Fibroblast of skin of scalp (primary cell): Measurements from ENCODE around the gene MAPK4.

Experiments
- DNase-seq: peaks from one replicate; pipeline ENCODE4 v3.0.0-alpha.2; 2013

MAPK4 gene

DNA sequence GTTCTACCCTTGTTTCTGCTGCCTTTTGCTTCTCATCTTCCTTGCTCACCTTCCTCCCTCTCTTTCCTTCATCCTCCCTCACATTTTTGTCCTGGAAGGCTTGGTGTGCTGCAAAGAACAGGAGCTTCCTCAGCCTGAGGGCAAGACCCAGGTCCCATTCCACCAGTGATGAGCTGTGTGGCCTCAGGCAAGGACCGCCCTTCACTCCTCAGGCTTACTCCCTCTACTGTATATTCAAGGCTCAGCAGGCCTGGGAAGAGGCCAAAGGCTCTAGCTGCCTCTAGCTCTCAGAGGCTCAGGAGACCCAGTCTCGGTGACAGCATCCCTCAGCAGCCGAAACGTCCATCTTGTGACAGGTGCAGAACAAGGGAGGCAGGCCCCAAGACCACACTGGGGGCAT is 162.4 kb downstream of the MAPK4 start:
- no peak for DNase-seq

- DNase-seq, result no peak
Measured at GRCh38 chr18:50724751-50725151, 164.9 kb downstream of the MAPK4 start.

DNA sequence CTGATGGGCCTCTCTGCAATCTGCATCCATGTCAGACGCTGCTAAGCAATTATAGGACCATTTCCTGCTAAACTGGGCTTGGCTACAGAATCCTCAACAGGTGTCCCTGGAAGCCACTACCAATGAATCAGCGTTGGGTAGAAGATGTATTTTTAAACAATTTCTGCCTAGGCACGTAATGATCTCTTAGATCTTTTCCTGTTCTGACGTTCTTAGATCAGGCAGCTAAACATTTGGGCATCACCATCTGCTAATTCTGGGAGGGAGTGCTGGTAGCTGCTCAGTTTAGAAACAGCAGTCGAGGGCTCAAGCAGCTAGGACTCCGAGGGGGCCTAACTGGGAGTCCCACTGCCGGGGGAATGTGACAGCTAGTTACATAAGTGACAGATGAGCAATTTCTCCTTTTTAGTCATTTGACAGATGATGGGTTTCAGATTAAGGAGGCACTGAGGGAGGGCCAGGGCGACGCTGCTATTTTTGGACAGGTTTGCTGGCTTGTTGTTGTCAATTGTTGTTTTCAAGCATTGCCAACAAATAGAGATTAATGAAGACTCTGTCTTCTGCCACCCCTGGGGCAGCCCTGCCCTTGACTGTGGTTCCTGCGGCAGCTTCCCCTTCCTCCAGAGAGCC is 167.2 kb downstream of the MAPK4 start:
- DNase-seq, result no peak

DNA sequence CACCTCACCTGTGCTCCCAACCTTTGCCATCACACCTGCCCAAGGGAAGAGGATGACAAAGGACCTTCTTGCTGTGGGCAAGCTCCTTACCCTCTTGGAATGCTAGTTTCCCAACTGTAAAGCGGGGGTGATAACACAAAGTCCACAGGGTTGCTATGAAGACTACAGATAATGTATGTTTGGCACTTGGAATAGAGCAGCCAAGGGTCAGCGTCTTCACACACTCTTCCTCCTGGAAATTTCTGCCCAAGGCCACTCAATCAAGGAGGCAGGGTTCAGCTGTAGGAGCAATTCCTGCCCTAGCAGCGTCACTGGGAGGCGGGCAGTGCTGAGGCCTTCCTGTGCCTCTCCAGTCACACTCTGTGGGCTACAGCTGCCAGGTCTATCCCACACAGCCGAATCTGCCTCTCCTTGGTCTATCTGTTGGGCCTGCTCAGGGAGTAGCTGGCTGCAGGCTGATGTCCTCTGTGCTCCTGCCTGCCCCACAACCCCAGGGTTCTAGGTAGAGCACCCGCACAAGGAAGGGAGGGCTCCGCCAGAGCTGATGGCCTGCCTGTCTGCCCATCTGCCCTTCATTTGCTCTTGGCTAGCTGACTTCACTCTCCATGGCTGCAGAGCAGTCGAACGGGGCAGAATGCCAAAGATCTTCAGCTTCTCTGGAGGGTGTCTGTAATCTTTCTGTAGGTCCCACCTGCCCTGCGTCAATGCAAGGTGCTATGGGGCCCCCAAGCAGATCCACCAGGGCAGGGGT is 168.0 kb downstream of the MAPK4 start:
- DNase-seq, result no peak

DNA sequence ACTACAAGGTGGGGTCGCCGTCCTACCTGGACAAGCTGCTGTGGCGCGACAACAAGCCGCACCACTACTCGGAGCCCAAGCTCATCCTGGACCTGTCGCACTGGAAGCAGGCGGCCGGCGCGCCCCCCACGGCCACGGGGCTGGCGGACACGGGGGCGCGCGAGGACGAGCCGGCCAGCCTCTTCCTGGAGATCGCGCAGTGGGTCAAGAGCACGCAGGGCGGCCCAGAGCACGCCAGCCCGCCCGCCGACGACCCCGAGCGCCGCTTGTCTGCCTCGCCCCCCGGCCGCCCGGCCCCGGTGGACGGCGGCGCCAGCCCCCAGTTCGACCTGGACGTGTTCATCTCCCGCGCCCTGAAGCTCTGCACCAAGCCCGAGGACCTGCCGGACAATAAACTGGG is 169.5 kb downstream of the MAPK4 start:
- no peak for DNase-seq

- no peak for DNase-seq
Measured at GRCh38 chr18:50729986-50730385, 170.1 kb downstream of the MAPK4 start.

GRCh38 chr18:50734342-50734741 is 174.5 kb downstream of the MAPK4 start:
- no peak for DNase-seq

- DNase-seq, result no peak
Measured at GRCh38 chr18:50734886-50735285, 175.0 kb downstream of the MAPK4 start.

DNA sequence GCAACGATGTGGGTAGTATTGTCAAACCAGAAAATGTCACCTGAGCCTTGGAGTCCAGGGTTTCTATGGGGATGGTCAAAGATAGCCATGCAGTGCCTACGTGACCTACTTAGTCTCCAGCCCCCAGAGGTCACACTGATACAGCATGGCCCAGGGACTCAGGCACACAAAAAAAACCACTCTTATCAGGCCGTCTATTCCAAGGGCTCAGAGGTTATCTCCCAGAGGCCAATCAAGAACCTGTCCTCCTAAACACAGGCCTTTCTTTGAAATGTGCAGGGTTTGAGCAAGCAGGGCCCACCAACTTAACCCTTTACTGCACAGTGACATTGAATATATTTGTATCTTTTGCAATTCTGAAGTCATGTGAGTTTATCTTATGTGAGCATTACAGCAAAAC is 177.2 kb downstream of the MAPK4 start:
- no peak for DNase-seq

GRCh38 chr18:50738098-50738757 is 178.3 kb downstream of the MAPK4 start:
- no peak for DNase-seq

- DNase-seq, result no peak
Measured at GRCh38 chr18:50742952-50743351, 183.1 kb downstream of the MAPK4 start.

DNA sequence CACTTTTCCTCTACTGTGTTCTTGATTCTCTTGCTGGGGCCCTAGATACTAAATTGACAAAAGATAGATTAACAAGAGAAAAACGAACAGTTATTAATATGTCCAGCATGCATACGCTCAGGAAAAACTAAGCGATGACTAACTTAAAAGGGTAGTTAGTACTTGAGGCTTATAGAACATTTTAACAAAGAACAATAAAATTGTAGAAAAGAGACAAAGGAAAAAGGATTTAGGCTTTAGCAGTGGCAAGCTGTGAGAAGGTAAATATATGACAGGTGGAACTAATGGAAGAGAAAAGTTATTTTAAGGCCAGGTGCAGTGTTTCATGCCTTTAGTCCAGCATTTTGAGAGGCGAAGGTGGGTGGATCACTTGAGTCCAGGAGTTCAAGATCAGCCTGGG is 184.4 kb downstream of the MAPK4 start:
- no peak for DNase-seq

- no peak for DNase-seq
Measured at GRCh38 chr18:50745945-50746344, 186.1 kb downstream of the MAPK4 start.

DNA sequence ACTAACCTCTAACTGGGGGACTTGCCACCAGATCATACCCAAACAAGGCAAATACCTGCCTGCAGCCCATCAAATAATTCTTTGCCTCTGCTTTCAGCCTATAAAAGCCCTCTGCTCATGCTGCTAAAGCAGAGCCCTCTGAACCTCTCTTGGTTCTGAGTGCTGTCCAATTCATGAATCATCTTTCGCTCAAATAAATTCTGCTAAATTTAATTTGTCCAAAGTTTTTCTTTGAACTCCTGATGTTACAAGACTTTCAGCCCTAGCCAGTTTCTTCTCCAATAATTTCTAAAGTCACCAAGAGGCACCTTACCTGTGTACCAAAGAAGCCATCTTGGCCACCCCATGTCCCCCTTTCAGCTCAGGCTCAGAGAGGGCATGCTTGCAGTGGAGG is 188.0 kb downstream of the MAPK4 start:
- no peak for DNase-seq

GRCh38 chr18:50748243-50749229 is 188.6 kb downstream of the MAPK4 start:
- no peak for DNase-seq

DNA sequence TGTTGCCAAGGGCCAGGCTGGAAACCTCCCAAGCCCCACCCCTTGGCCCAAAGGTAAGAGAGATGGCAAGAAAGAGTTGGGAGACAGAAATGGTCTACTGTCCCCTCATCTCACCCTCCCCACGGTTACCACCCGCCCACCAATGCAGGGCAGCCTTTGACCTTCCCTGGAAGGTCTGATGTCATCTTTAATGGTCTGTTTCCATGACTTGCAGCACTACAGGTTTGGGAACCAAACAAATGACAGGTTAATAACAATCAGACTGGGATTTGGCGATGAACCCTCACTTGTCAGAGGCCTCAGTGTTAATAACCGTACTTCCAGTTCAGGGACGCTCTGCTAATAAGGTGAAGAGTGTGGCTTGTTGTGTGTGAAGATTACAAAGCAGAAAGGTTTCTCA is 189.5 kb downstream of the MAPK4 start:
- DNase-seq, result no peak

DNA sequence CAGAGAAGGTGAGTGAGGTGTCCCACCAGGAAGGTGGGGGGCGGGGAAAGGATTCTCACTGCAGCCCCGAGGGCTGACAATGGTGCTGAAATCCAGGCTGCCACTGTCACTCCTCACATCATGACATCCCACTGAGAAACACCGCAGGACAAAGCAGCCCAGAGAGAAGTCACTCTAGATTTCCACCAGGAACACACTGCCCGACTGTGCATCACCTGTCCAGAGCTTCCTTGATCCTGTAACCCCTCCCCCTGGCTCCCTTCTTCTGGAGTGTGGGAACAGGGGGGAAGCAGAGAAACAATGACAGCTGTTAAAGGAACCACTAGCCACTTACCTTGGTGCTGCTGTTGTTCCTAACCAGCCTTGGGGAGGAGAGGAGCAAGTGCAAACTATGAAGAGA is 190.1 kb downstream of the MAPK4 start:
- DNase-seq, result no peak

DNA sequence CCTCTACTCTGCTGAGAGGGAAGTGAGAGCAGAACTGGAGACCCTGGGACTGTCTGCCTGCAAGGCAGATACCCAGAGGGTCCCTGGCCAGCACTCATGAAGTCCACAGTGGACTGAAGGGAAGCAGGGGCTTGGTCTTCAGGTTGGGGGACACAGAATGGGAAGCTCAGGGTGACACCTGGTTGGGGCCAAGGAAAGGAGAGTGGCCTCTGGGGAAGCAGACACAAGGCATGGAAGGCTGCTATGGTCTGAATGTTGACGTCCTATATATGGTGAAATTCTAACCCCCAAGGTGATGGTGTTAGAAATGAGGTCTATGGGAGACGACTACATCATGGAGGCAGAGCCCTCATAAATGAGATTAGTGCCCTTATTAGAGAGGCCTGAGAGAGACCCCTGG is 190.7 kb downstream of the MAPK4 start:
- no peak for DNase-seq

- no peak for DNase-seq
Measured at GRCh38 chr18:50751490-50751889, 191.6 kb downstream of the MAPK4 start.

DNA sequence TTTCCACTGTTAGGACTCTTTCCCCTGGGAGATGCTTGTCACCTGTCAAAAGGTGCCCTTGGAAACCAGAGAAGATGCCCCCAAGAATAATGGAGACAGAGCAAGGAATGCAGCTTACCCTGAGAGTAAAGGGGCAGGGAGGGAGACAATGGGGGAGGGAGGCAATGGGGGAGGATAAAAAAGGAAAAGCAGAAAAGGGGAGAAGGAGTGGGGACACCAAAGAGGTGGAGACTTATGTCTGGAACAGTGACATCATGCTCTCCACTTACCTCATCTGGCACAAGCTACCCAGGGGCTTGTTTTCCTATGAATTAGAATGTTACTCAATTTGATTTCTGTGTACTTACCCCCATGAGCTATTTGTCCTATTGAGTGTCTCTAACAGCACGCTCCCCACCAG is 192.1 kb downstream of the MAPK4 start:
- DNase-seq, result no peak

DNA sequence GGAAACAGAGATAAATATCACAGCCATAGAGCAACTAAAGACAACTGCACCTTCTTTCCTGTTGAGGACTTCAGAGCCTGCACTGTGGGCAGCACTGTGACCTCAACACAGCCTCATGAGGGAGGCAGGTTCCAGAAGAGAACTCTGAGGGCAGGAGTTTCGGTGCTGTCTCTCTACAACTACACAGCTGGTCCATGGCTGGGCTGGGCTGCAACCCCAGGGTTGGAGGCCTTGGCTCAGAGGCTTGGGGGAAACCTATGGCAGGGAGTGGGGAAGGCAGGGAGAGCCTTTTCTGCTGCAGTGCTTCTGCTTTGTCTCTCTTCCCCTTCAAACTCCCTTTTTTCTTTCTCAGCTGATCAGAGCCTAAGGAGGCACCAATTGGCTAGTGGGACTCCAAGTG is 193.4 kb downstream of the MAPK4 start:
- DNase-seq, result no peak

DNA sequence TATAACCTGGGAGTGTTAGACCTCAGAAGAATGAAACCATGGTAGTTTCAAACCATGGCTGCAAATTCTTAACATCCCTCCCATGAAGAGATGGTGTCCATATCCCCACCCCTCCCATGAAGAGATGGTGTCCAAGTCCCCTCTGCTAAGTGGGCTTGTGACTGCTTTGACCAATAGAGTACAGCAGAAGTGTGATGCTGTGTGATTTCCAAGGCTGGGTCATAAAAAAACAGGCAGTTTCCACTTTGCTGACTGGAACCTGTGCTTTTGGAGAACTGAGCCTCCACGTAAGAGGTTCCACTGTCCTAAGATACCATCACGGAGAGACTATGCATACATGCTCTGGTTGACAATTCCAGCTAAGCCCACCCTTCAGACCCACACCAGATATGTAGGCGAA is 194.4 kb downstream of the MAPK4 start:
- DNase-seq, result no peak

- DNase-seq, result no peak
Measured at GRCh38 chr18:50757358-50757757, 197.5 kb downstream of the MAPK4 start.
